ENCODE data around the gene POLR2L. TPM values are rescaled to one million over a fixed set of nuclear protein-coding genes. Genes with fewer than 3 reads are reported as not detected.
A peak's percentile ranks its signal among the peaks of the same experiment; 100 is the strongest.

POLR2L gene
- total RNA-seq, 4 donors from 2014 or later: 66.0 to 94.6 (median 81.2) TPM

DNA sequence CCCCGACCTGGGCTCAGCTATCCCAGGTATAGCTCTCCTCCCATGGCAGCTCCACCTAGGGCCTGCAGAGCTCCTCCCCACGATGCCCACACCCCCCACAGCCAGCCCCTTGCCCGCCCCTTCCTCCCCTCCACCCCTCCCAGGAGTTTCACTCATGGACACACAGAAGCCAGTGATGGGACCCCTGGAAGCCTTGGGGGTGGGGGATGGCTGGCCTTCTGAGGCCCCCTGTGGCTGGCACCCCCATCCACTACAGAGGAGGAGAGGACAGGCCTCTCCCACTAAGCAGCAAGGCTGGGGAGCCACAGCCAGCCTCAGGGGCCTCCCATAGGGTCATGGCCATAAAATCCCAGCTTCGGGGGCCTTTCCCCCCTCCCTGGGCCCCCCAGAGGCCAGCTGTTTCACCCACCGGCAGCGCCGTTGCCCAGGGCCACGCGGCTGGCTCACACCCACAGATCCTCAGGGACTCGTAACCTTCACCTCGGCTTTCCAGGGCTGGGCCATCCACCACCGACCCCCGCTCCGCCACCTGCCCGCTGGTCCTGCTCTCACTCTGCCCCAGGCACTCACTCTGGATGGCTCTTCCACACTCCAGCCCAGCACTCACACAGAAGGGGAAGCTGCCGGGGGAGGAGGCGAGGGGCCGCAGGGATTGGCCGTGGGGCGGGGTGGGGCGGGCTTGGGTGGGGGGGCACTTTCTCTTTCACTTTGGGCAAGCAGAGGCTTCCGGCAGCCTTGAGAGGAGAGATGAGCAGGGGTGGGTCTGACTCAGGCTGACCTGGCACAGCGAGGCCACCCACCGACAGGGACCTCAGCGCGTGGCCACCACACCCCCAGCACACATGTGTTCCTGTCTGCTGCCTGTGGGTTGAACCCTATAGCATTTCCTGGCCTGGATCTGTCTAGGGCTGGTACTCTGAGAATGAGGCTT is 46.4 kb downstream of the POLR2L start:
- Histone ChIP-seq H3K27me3 (peaks cover 17 to 32% (median 28%) of the 10 kb centered on the region in 3 donors), H3K9me3 (no peaks in the 10 kb centered on the region), H3K4me3 (peak overlapping the region; percentile 64 to 71 (median 68)), H3K36me3 (peaks cover 0 to 19% of the 10 kb centered on the region in 2 donors), H3K27ac (peak overlapping the region; percentile 57 to 69 (median 64)), H3K4me1 (peaks cover 11 to 35% of the 10 kb centered on the region in 2 donors)
- ATAC-seq (peak; percentile 32 to 34), DNase-seq (peak in 1 of 2 donors; percentile 59)
- TF ChIP-seq POLR2A (IDR thresholded peaks at IDR 0.05): no peak
- TF ChIP-seq, protein P1, sequence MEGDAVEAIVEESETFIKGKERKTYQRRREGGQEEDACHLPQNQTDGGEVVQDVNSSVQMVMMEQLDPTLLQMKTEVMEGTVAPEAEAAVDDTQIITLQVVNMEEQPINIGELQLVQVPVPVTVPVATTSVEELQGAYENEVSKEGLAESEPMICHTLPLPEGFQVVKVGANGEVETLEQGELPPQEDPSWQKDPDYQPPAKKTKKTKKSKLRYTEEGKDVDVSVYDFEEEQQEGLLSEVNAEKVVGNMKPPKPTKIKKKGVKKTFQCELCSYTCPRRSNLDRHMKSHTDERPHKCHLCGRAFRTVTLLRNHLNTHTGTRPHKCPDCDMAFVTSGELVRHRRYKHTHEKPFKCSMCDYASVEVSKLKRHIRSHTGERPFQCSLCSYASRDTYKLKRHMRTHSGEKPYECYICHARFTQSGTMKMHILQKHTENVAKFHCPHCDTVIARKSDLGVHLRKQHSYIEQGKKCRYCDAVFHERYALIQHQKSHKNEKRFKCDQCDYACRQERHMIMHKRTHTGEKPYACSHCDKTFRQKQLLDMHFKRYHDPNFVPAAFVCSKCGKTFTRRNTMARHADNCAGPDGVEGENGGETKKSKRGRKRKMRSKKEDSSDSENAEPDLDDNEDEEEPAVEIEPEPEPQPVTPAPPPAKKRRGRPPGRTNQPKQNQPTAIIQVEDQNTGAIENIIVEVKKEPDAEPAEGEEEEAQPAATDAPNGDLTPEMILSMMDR (IDR thresholded peaks at IDR 0.05 in 4 of 5, conservative IDR thresholded peaks at IDR 0.05 in 1 of 5): no peak
- intact Hi-C loops (cut with DNase I; ENCODE audit: low total_unique reads) (loop anchor here (5.0 kb wide), 1 partner anchor 134 kb away; no protein-coding TSS in a partner anchor), in situ Hi-C loops (cut with MboI; ENCODE audit: low sequenced_read_pairs in 4 of 4) (no loop called here)

DNA sequence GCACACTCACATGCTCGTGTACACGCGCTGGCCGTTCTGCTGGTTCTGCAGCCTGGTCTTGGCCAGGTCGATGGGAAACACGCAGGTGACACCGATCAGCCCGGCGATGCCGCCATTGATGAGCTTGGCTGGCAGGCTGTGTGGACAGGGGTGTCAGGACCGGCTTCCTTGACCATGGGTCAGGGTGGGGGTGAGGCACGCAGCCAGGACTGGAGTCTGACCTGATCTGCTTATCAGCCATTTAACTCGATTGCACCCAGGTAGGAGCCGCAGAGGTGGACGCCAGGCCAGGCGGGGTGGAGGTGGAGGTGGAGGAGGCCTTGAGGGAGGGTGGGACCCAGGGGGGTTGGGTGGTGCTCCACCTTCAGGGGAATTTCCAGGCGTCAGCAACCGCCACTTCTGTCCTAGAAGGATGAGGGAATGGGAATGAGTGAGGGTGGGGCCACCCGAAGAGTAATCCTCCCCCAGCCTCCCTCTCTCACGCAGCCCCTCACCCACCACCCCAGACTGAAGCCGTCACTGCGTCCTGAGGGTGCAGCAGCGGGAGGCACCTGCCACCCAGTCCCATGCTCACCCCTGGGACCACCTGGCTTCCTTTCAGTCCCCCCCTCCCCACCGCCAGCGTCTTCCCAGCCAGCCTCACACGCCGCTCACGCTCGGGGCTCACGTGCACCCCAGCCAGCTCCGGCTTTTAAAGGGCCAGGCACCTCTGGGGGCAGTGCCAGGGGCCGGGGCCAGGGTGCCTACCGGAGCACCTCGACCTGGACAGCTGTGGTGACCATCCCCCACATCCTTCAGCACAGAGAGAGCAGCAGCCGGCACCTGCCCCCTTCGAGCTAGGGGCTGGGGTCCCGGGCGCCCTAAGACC is 47.3 kb downstream of the POLR2L start:
- DNase-seq (no peak), ATAC-seq (no peak)
- Histone ChIP-seq H3K4me3 (peak overlapping the region in 3 of 4 donors; percentile 64 to 71 (median 71)), H3K36me3 (peaks cover 0 to 10% of the 10 kb centered on the region in 2 donors), H3K27ac (peak overlapping the region in 1 of 4 donors; percentile 61), H3K4me1 (peaks cover 11 to 35% of the 10 kb centered on the region in 2 donors), H3K27me3 (peaks cover 22 to 41% (median 37%) of the 10 kb centered on the region in 3 donors), H3K9me3 (no peaks in the 10 kb centered on the region)
- intact Hi-C loops (cut with DNase I; ENCODE audit: low total_unique reads): loop anchor here (5.0 kb wide), 1 partner anchor 133 kb away; no protein-coding TSS in a partner anchor
- in situ Hi-C loops (cut with MboI; ENCODE audit: low sequenced_read_pairs in 4 of 4): no loop called here
- TF ChIP-seq POLR2A (IDR thresholded peaks at IDR 0.05): no peak
- TF ChIP-seq, protein P1 (IDR thresholded peaks at IDR 0.05 in 4 of 5, conservative IDR thresholded peaks at IDR 0.05 in 1 of 5): no peak

DNA sequence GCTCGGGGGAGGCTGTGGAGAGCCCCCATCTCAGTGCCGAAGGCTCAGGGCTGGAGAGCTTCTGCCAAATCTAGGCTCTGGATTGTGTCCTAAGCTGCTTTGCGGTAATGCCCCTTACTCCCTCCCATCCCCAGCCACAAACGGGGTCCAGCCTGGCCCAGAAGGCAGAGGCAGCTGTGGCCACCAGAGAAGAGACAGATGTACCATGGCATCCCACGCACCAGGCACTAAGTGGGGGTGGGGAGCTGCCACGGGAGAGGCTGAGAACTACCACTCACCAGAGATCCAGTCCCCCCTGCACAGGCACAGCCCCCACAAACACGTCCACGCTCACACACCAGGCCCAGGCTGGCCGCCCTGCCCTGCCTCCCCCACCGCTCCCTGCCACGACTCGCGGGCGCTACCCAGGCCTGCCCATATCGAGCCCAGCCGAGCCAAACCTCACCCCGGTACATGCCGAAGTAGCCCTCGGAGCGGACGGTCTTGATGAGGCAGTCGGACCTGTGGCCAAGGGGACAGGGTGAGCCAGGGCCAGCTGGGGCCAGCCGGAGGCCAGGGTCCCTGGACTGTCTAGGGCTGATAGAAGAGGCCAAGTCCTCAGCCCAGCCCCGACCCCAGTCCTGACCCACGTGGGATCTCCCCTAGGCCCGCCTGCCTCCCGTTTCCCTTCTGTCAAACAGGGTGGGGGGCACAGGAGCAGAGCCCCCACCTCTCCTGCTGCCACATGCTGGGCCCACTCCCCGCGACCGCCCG is 48.1 kb downstream of the POLR2L start:
- Histone ChIP-seq H3K9me3 (no peaks in the 10 kb centered on the region), H3K36me3 (peaks cover 0 to 2% of the 10 kb centered on the region in 2 donors), H3K27me3 (peaks cover 27 to 48% (median 46%) of the 10 kb centered on the region in 3 donors), H3K4me3 (no peak overlapping the region), H3K4me1 (peaks cover 11 to 35% of the 10 kb centered on the region in 2 donors), H3K27ac (no peak overlapping the region)
- DNase-seq (no peak), ATAC-seq (no peak)
- intact Hi-C loops (cut with DNase I; ENCODE audit: low total_unique reads) (no loop called here), in situ Hi-C loops (cut with MboI; ENCODE audit: low sequenced_read_pairs in 4 of 4) (no loop called here)
- TF ChIP-seq, protein P1 (IDR thresholded peaks at IDR 0.05 in 4 of 5, conservative IDR thresholded peaks at IDR 0.05 in 1 of 5): no peak
- no peak for TF ChIP-seq POLR2A (IDR thresholded peaks at IDR 0.05)

DNA sequence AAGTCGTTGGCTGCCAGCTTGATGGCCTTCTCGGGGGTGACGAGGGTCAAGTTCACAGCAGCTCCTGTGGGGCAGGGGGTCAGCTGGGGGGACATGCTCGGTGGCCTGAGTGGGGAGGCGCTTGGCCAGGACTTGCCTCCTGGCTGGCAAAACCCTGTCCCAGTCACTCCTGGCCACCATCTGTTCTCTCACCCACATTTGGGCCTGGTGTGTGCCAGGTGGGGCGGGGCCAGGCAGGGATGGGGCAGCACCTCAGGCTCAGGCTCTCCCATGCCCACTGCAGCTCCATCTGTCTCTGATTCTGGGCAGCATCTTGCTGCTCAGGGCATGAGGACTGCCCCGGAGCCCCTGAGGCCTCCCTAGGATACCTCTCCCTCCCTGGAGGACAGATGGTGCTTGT is 48.8 kb downstream of the POLR2L start:
- no peaks in the 10 kb centered on the region for H3K9me3 ChIP-seq
- in situ Hi-C loops (cut with MboI; ENCODE audit: low sequenced_read_pairs in 4 of 4) (no loop called here), intact Hi-C loops (cut with DNase I; ENCODE audit: low total_unique reads) (no loop called here)
- ATAC-seq (no peak), DNase-seq (no peak)
- no peak overlapping the region for H3K4me3 ChIP-seq
- H3K27ac ChIP-seq: no peak overlapping the region
- peaks cover 34 to 54% (median 52%) of the 10 kb centered on the region in 3 donors for H3K27me3 ChIP-seq
- H3K36me3 ChIP-seq: no peaks in the 10 kb centered on the region
- TF ChIP-seq, protein P1 (IDR thresholded peaks at IDR 0.05 in 4 of 5, conservative IDR thresholded peaks at IDR 0.05 in 1 of 5): no peak
- no peak for TF ChIP-seq POLR2A (IDR thresholded peaks at IDR 0.05)
- H3K4me1 ChIP-seq: peaks cover 11 to 33% of the 10 kb centered on the region in 2 donors
